TTC549 (cell line): ENCODE data around the gene TNFRSF19.
"Not testable (repeated sequence)": the region's sequence is repeated elsewhere in the genome, so short reads cannot be mapped to it uniquely, and the experiment has no call there.

Experiments used
- FAIRE-seq: peaks from 2 replicates; lab custom pipeline; 2012; peaks lifted over from hg19 to GRCh38; lab: Jason Lieb, UNC

Gene TNFRSF19

DNA sequence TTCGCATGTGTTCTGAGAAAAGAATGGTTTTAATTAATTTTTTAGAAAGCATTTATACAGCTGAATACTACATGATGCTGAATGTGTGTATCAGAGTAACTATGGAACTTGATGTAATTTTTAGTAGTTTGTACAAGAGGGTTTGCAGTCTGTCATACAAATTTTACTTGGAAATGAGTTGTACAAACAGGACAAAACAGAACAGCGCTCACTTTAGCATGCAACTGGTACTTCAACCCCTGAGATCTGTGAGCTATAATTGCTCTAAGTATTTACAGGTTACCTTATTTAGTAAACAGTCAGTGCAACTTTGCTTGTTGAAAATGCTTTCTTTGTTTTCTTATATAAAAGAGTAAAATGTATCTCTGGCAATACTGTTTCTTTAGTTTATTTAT lies 706 bp downstream of the TNFRSF19 start:
- FAIRE-seq = no peak

GRCh38 chr13:23571431-23571830 lies 1.2 kb downstream of the TNFRSF19 start:
- FAIRE-seq = peak; percentile 98

DNA sequence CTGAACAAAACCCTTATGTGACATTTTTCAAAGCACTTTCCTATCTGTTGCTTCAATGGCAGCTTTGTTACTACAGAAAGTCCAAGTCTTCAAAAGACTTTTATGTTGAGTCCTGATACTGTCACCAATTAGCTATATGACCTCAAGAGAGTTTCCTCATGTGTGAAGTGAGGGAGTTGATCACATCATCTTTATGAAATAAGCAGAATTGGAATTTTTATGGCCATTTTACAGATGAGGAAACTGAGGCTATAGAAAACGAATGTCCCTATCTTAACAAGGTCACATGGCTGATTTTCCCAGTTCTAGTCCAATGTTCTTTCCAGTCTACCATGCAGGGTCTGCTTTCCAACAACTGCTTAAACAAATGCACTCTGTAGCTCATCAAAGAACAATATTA lies 2.6 kb downstream of the TNFRSF19 start:
- no peak for FAIRE-seq

DNA sequence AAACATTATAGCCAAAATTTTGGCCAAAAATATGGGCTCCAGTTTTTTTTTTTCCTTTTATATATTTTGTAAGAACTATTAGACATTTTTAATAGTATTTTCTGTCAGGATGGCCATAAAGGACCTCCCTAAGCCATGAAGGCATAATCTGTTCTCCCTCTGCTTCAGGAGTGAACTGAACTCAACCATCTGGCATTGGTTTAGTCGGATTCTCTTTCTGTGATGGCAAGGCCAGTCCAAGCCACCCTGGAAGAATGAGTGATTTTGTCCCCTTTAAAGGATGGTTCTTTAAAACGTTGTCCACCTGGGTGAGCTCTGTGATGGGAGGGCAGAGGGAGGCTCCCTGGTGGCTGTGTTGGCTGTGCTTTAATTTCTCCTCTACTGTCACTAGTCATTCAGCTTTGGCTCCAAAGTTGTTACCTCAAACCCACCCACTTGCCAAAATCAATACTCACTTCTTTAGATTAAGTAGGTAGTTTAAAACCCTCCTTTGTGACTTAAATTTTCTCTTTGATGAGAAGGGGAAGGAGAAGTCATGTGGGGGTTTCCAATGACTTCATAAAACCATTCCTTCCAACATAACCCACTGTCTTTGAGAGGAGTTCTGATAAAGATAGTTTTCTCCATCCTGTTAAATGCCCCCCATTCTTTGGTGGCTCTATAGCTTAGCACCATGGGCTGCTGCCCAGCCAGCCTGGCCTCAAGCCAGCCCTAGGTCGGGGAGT lies 4.4 kb downstream of the TNFRSF19 start:
- no peak for FAIRE-seq

DNA sequence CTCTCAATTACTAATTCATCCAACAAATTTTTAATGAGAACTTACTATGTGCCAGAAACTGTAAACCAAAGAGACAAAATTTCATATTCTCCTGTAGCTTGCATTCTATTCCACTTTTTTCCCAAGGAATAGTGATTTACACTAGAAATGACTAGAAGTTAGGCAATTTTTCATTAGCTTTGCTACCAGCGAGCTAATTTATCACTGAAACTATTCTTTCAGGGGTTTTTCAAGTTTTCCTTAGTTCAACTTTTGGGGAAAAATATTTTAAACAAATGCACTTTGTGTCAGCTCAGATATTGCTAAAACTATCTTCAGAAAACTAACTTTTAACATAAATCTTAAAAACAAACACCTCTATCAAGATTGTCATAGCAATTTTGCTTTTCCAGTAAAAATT lies 5.4 kb downstream of the TNFRSF19 start:
- no peak for FAIRE-seq

- FAIRE-seq = no peak
Measured at GRCh38 chr13:23578411-23579071, 8.3 kb downstream of the TNFRSF19 start.

DNA sequence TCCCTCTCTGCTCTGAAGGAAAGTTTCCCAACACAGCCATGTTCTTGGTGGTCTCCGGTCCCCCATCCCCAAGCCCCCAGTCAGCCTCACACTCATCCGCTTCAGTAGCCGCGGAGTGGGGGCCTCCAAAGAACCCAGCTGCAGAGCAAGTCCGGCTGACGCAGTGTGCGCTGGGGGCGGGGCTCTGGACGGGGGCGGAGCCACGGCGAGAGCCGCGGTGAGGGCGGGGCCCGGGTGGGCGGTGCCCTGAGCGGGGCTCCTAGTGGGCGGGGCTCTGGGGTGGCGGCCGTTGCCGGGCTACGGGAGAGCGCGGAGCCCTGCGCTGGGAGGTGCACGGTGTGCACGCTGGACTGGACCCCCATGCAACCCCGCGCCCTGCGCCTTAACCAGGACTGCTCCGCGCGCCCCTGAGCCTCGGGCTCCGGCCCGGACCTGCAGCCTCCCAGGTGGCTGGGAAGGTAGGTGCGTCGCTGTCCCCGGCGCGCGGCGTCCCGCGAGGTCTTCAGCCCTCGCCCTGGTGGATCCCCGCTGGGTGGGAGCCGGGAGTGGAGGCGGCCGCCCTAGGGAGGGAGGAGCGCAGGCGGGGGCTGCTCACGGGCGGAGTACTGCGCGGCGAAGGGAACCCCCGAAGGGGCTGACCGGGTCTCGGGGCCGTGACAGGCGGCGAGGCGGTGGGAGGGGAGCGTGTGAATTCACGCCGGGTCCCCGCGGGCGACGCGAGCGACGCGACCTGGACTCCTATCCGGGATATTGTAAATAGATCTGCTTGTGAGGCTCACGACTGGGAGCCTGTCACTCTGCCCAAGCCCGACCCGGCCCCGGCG lies 9.1 kb downstream of the TNFRSF19 start:
- no peak for FAIRE-seq

DNA sequence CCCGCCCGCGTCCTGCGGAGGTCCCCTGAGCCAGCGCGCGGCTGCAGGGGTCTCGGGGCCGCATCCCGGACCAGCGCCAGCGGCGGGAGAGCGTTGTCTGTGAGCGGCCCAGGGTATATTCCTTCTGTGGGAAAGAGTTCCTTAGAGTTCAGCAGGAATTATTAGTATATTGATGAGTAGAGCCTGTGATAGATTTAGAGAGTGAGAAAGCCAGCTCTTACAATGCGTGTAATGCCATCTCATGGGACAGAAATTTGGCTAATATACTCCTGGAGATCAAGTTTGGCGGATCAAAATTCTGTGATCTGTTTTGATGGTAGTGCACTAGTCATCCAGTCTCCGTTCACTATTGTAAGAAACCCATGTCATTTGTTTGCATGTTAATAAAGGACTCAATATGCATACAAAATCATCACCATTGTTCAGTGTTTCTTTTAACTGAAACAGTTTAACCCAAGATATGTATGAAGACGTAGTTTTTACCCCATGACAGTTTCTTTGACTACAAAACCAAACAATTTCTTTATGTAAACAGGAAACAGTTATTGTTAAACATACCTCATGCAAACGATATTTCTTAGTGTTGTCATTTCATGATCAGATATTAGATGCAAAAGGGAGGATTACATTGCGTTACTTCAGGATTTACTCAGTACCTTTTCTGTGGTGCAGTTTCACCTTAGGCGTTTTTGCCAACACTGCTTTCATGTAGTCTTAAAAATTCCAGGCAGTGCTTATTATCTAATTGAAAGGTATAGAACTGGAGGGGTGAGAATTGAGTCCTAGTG lies 9.9 kb downstream of the TNFRSF19 start:
- no peak for FAIRE-seq

DNA sequence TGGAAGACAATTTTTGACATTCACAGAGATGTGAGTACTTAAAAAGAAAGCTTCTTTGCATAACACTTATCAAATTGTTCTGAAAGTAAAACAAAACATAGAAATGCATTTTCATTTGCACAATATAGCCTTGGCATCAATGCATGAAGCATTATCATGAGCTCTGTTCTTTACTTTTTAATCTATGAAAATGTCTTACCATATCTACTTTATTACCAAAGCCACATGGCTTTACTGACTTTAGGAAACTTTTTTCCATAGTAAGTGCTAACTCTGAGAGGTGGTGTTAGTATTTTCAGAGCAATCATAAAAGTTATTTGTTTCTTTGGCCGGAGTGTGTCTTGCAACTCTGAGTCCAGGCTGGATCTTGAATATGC lies 10.5 kb downstream of the TNFRSF19 start:
- no peak for FAIRE-seq

DNA sequence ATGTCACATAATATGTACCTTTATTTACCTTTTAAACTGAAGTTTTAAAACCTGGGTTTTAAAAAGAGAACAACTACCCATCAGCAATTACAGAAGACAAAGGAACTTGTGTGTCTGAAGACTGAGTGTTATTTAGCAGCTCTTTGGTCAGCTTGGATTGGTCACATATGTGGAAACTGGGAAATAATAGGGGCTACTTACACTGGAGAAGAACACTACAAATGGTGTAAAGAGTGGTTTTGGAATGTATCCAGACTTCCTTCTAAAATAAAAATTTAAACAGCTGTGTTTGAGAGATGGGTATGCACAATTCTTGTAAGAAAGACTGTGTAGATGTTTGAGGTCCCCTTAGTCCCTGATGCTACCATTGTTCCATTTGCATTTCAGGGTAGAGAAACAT lies 13.3 kb downstream of the TNFRSF19 start:
- no peak for FAIRE-seq

GRCh38 chr13:23584275-23584674 lies 14.1 kb downstream of the TNFRSF19 start:
- no peak for FAIRE-seq

GRCh38 chr13:23586336-23586735 lies 16.1 kb downstream of the TNFRSF19 start:
- no peak for FAIRE-seq

GRCh38 chr13:23588666-23589065 lies 18.5 kb downstream of the TNFRSF19 start:
- FAIRE-seq = no peak

DNA sequence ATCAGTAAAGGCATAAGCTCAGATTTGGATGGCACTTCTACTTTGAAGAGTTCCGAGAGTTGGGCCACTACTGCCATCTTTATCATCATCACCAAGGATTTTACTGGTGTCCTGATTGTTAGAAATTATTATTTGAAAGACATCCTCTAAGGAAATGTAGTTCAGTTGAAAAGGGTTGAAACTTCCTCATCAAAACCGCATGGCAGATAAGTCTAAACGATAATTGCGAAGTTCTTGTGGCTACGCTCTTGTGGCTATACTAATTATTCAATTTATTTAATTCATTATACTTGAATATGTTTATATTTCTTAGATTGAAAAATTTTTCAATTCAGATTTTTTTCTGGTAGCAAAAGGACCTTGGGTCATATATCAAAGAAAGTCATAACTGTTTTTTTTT lies 22.4 kb downstream of the TNFRSF19 start:
- no peak for FAIRE-seq

DNA sequence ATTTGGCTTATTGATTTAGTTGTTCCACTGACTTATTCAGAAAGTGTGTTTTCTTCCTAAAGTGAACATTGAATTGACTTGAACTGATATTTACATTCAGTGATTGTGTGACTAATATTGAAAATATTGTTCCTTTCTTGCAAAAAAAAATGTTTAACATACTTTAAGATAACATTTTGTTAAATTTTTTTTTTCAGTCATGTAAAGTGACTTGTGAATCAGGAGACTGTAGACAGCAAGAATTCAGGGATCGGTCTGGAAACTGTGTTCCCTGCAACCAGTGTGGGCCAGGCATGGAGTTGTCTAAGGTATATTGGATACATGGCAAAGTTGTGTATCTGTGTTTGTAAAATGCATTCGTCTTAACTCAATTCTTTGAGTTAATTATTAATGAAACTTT lies 22.9 kb downstream of the TNFRSF19 start:
- no peak for FAIRE-seq

DNA sequence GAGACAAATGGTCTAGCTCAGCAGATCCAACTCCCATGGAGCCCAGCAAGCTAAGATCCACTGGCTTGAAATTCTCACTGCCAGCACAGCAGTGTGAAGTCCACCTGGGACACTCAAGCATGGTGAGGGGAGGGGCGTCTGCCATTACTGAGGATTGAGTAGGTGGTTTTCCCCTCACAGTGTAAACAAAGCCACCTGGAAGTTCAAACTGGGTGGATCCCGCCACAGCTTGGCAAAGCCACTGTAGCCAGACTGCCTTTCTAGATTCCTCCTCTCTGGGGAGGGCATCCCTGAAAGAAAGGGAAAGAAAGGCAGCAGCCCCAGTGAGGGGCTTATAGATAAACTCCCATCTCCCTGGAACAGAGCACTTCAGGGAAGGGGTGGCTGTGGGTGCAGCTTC lies 24.1 kb downstream of the TNFRSF19 start:
- not testable (repeated sequence) for FAIRE-seq

GRCh38 chr13:23598369-23598768 lies 28.2 kb downstream of the TNFRSF19 start:
- FAIRE-seq = no peak

DNA sequence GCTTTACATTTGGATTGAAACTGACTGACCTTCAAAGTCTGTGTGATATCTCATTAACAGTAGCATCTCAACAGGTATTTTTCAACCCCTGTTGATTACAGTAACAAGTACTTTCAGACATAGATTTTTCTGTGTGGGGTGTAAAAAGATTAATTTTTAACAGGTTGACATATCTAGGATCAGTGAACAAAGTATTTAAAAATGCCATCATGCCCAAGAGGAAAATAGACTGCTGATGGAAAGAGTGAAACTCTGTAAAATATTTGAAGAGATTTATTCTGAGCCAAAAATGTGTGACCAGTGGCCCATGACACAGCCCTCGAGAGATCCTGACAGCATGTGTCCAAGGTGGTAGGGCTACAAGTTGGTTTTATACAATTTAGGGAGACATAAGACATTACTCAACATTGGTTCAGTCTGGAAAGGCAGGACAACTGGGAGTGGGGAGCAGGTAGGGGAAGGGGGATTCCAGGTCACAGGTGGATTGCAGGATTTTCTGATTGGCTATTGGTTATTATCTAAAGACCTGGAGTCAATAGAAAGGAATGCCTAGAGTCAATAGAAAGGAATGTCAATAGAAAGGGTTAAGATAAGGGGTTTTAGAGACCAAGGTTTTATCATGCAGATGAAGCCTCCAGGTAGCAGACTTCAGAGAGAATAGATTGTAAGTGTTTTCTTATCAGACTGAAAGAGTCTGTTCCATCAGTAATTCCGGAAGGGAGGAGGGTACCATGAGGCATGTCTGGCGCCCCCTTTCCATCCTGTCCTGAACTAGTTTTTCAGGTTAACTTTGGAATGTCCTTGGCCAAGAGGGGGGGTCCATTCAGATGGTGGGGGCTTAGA lies 29.1 kb downstream of the TNFRSF19 start:
- no peak for FAIRE-seq

DNA sequence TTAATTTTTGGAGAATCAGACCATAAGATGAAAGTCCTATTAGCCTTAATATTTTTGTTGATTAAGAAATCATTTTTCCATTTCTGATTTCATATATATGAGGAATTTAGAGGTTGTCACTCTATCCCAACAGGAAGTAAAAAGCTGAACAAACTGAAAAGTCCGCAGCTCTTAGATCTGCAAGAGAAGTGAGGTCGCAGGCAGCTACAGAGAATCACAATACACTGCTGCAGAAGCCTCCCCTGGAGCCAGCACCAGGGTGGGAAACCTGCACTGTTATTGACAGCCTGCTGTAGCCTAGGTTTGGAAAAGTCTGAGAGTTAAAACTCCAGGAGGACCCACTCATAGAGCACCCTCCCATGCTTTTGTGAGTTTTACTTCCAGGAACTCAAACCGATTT lies 29.9 kb downstream of the TNFRSF19 start:
- no peak for FAIRE-seq

GRCh38 chr13:23600534-23600933 lies 30.3 kb downstream of the TNFRSF19 start:
- no peak for FAIRE-seq

- FAIRE-seq = no peak
Measured at GRCh38 chr13:23605831-23606230, 35.6 kb downstream of the TNFRSF19 start.

DNA sequence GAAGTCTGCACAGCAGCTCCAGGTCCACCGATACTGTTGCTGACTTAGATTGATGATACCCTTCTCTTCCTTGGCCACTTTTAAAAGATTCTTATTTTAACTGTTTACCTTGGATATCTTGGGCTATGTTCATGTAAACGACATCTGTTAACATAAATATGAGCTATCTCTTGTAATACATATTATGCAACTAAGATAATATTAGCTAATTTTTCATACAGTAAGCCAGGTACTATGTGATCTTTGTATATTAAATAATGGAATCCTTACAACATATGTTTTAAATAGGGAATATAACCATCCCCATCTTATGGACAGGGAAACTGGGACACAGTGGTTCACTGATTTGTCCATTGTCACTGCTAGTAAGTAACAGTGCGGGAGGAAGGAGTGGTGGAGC lies 37.9 kb downstream of the TNFRSF19 start:
- FAIRE-seq = no peak
